Measurements from ENCODE around the gene UHMK1.
"Not testable (repeated sequence)": the region's sequence is repeated elsewhere in the genome, so short reads cannot be mapped to it uniquely, and the experiment has no call there.

Gene UHMK1

DNA sequence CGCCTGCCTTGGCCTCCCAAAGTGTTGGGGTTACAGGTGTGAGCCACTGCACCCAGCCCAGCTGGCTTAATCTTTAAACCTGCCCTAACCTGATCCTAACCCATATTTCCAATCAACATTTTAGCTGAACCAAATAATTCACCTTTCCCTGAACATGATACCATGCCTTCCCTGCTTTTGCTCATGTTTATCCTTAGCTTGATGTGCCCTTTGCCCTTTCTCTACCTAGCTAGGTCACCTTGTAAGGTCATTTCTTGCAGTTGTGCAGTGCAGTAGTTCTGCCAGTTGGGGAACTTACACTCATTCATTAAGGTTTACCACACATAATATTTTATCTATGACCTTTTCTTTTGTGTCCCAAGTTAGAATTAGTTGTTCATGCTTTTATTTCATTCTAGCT lies 69.3 kb downstream of the UHMK1 start:
- no peak for DNase-seq (ENCODE audit: low spot score)

DNA sequence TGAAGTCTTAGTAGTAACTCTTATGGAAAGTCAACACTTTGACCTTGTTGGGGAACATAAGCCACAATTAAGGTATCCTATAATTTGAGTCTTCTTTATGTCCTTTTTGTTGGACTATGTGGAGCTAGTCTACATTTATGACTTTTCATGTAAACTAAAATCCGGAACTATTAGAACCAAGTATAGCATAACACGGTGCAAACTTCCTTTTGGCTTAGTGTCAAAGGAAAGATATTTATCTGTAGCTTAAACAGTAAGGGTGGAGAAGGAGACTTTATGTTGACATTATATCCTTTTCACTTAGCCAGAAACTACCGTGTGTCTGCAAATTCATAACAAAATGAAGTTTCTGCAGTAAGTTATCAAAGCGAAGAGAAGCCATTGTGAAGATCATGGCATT lies 71.2 kb downstream of the UHMK1 start:
- DNase-seq (ENCODE audit: low spot score), result no peak

DNA sequence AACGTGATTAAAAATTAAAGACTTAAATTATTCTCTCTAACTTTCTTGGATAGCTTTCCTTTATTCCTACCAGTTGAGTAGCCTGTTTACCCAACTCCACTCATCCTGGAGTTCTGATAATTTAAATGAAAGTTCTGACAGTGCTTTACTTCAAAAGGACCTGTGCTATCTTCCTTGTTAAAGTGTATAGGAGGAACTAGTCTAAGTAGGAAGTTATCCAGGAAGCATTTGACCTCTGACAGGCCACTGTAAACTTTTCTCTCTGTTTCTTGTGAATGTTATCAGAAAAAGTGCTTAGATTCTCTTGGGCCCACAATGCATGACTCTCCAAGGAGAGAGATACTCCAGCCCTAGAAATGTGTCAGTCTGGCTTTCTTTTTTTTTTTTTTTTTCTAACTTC lies 73.1 kb downstream of the UHMK1 start:
- DNase-seq (ENCODE audit: low spot score), result no peak

DNA sequence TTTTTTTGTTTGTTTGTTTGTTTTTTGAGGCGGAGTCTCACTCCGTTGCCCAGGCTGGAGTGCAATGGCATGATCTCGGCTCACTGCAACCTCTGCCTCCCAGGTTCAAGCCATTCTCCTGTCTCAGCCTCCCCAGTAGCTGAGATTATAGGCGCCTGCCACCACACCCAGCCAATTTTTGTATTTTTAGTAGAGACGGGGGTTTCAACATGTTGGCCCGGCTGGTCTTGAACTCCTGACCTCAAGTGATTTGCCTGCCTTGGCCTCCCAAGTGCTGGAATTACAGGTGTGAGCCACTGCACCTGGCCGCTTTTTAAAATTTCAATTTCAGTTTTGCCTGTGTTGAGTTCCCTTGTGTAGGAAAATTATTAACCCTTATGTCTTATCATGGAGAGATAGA lies 73.5 kb downstream of the UHMK1 start:
- not testable (repeated sequence) for DNase-seq (ENCODE audit: low spot score)

DNA sequence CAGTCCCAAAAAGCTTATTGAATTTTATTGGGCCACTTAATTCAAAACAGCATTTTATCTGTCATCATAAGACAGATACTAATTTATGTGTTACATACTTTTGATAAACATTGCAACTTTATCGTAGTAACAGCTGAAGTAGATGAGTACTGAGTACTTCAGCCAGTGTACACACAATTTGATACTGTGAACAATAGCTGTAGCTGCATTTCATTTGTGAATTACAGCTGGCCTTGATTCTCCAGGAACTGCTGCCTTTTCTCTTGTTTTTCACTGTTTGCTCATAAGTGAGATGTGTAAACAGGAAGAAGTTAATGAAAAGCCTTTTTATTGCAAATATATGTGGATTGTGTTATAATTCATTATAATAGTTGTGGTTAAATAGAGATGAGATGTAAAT lies 74.1 kb downstream of the UHMK1 start:
- no peak for DNase-seq (ENCODE audit: low spot score)

DNA sequence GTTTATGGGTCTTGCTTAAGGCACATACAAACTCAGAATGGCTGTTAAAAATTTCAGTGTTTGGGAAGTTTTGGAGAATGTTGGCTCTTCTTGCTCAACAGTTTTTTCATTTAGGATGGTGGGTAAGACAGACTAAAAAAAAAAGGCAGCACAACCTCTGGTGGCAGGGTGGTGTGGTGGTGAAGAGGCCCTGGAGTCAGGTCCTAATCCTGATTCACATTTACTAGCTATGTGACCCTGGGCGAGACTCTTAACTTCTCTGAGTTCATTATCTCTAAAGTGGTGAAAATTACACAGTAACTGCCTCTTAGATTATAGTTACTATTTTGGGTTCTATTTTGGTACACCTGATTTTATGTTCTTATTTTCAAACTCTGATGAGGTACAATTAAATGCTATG lies 75.5 kb downstream of the UHMK1 start:
- no peak for DNase-seq (ENCODE audit: low spot score)

DNA sequence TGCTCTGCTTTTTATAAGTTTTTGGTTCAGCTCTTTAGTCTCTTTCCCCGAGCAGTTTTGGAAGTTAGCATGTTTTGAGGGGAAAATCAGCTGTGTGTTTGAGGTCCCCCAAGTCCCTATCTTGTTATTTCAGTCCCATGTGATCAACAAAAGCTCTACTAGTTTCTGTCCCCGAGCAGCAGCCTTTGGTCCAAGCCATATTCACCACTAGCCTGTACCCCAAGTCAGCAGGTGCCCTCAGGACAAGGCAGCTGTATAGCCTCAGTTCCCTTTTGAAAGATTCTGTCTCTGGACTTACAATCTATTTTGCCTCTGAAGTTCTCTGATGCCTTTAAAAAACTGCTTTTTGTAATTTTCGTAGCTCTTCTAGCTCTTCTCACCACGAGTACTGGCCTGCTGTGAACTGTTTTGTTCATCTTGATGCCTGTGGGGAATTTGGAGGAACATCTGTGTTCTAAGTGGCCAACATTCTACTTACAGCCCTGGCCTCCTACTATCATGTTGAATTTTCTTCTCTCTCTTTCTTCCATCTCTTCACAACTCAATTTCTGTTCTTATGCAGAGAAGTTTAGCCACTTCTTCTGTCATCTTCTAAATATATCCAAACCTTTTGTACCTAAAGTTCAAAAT lies 80.6 kb downstream of the UHMK1 start:
- no peak for DNase-seq (ENCODE audit: low spot score)

DNA sequence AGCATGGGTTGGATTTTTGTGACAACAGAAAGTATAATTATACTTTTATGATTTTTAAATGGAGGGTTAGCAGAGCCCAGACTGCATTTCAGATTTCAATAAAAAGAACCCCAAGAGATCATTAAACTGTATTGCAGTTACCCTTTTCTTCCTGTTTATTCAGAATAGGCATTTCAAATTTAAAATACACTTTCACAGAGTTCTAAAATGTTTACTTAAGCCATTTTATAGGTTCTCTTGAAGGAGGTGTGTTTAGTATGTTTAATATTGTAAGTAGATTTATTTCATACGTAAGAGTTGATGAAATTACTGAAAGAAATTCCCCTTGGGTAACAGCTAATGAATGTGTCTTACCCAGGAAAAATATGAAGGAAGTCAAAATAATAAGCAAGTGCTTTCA lies 81.3 kb downstream of the UHMK1 start:
- no peak for DNase-seq (ENCODE audit: low spot score)

Measured in activated CD4-positive, alpha-beta T cell treated with anti-CD3 and anti-CD28 coated beads, Interleukin-2, Interleukin-4, amounts not matched to agents 100 ng/mL and 50 ng/mL, durations not matched to agents 16 hours and 8 hours (primary cell).